NCI-H748 (cell line): ENCODE results near the gene PRRT3.
A peak's percentile ranks its signal among the peaks of the same experiment; 100 is the strongest.
"Not testable (repeated sequence)": the region's sequence is repeated elsewhere in the genome, so short reads cannot be mapped to it uniquely, and the experiment has no call there.

Source experiments
- DNase-seq: peaks from one replicate; lab custom pipeline; 2025; ENCODE audit not compliant: unreplicated experiment; lab: John Stamatoyannopoulos, UW

The PRRT3 gene

DNA sequence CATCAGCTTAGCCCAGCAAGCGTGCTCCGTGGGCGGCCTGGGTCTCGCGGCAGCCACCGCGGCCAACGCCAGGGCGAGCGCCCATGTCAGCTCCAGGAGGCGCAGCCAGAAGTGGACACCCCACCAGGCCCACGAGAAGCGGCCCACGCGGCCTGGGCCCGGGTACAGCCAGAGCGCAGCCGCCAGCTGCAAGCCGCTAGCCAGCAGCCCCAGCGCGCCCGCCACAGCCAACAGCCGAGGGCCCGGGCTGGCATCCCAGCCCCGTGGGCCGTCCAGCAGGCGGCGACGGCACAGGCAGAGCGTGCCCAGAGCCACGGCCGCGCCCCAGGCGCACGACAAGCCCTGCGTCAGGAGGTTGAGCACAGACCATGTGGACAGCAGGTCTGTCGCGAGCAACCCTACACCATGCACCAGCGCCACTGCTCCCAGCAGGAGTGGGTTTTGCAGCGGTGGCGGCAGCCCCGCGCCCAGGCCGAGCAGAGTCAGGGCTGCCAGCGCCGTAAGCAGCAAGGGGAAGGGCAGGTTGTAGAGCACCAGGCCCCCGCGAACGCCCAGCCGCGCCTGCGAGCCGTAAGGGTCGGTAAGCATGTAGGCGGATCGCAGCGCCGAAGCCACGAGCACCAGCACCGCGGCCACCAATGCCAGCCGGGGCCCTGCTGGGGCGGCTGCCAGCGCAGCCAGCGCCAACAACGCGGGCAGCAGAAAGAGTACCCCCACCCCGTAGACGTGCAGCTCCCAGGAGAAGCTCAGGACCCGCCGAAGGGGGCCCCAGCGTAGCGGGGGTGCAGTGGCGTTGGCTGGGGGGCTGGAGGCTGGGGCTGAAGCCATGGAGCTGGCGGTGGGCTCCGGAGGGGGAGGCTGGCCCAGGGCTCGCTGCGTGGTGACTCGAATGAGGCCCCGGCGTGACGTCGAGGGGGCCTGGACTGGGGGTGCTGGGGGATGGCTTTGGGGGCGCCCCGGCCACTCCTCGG, 4.9 kb downstream of the PRRT3 start:
- DNase-seq: peak; percentile 79

GRCh38 chr3:9946112-9947024, 5.8 kb downstream of the PRRT3 start:
- DNase-seq: peak; percentile 90

DNA sequence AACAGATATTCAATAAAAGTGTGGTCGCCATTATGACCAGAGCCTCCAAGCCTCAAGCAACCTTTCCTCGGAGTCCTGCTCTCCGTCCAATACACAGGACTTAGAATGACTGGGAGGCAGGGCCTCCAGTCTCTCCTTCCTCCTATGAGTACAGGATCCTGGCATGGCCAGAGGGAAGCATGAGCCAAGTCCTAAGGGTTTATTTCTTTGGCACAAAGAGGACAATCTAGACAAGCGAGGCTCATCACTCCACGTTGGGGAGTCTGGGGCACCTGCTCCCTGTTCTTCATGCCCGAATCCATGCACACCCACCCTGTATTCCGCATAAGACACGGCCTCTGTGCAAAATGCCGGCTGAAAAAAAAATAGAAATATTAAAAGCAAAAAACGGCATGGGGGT, 6.8 kb downstream of the PRRT3 start:
- no peak for DNase-seq

DNA sequence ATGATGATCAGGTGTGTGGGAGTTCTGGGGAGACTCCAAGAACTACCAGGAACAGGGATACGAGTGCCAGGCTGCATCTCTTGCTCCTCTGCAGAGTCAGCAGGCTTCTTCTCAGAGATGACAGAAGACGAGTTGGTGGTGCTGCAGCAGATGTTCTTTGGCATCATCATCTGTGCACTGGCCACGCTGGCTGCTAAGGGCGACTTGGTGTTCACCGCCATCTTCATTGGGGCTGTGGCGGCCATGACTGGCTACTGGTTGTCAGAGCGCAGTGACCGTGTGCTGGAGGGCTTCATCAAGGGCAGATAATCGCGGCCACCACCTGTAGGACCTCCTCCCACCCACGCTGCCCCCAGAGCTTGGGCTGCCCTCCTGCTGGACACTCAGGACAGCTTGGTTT, 7.9 kb downstream of the PRRT3 start:
- no peak for DNase-seq

DNA sequence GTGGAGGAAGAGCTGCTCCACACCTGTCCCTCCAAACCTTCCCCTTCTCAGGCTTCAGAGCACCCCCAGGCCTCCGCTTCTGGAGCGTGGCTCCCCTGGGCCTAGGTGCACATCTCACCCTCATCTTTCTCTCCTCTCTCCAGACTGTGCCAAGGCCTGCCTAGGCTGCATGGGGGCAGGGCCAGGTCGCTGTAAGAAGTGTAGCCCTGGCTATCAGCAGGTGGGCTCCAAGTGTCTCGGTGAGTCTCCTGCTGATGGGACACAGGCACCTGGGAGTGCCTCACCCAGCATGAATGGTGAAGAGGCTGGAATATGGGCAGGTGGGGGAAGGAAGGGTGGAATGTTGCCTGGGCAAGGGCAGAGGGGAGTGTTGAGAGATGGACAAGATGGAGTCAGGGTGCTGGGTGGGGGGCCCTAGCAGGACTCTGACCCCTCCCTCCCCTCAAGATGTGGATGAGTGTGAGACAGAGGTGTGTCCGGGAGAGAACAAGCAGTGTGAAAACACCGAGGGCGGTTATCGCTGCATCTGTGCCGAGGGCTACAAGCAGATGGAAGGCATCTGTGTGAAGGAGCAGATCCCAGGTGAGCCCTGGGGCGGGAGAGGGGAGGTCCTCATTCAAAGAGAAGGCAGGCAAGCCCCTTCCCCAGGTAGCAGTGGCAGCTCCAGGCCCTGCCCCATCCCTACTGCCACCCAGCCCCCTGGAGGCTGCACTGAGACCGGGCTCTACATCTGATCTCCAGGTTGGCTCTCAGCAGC, 9.1 kb downstream of the PRRT3 start:
- DNase-seq: no peak

- DNase-seq: no peak
Measured at GRCh38 chr3:9942164-9942563, 10.0 kb downstream of the PRRT3 start.

- DNase-seq: no peak
Measured at GRCh38 chr3:9940746-9941145, 11.5 kb downstream of the PRRT3 start.

DNA sequence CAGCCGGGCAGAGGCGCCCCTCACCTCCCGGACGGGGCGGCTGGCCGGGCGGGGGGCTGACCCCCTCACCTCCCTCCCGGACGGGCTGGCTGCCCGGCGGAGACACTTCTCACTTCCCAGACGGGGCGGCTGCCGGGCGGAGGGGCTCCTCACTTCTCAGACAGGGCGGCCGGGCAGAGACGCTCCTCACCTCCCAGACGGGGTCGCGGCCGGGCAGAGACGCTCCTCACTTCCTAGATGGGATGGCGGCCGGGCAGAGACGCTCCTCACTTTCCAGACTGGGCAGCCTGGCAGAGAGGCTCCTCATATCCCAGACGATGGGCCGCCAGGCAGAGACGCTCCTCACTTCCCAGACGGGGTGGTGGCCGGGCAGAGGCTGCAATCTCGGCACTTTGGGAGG, 12.3 kb downstream of the PRRT3 start:
- not testable (repeated sequence) for DNase-seq

GRCh38 chr3:9938966-9939365, 13.2 kb downstream of the PRRT3 start:
- no peak for DNase-seq

- DNase-seq: no peak
Measured at GRCh38 chr3:9937486-9938238, 14.5 kb downstream of the PRRT3 start.

GRCh38 chr3:9935966-9936510, 16.2 kb downstream of the PRRT3 start:
- no peak for DNase-seq

GRCh38 chr3:9934993-9935392, 17.2 kb downstream of the PRRT3 start:
- no peak for DNase-seq

DNA sequence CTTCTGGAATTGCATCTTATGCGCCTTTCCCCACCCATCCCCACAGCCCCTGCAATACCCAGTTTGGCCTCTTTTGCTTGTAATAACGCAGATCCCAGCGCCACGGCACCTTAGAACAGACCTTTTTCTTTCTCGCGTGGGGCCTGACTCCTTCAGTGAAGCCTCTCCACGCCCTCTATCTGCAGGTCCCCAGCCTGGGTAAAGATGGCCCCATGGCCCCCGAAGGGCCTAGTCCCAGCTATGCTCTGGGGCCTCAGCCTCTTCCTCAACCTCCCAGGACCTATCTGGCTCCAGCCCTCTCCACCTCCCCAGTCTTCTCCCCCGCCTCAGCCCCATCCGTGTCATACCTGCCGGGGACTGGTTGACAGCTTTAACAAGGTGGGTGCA, 18.0 kb downstream of the PRRT3 start:
- peak; percentile 43 for DNase-seq

- peak; percentile 94 for DNase-seq
Measured at GRCh38 chr3:9933561-9934234, 18.5 kb downstream of the PRRT3 start, which contains the start of gene CRELD1. Gene CRELD1 (plus strand): TSS chr3:9933834. CDS start chr3:9934439, 605 bp downstream.

DNA sequence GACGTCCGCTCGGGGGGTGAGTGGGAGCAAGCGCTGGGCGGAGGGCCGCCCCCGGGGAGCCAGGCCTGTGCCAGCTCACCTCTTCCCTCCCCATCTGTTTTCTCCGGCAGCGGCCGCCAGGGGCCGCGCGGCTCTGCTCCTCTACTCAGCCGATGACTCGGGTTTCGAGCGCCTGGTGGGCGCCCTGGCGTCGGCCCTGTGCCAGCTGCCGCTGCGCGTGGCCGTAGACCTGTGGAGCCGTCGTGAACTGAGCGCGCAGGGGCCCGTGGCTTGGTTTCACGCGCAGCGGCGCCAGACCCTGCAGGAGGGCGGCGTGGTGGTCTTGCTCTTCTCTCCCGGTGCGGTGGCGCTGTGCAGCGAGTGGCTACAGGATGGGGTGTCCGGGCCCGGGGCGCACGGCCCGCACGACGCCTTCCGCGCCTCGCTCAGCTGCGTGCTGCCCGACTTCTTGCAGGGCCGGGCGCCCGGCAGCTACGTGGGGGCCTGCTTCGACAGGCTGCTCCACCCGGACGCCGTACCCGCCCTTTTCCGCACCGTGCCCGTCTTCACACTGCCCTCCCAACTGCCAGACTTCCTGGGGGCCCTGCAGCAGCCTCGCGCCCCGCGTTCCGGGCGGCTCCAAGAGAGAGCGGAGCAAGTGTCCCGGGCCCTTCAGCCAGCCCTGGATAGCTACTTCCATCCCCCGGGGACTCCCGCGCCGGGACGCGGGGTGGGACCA, 19.2 kb downstream of the PRRT3 start:
- DNase-seq: peak; percentile 81

DNA sequence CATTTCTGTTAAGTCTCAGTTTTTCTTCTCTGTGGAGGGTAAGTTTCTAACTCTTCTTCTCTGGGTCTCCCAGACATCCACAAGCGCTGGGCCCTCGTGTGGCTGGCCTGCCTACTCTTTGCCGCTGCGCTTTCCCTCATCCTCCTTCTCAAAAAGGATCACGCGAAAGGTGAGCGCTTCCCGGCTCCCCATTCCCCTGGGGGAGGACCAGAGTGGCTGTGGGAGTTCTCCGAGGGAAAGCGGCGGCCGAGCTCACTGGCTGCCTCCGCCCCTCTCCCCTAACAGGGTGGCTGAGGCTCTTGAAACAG, 19.7 kb downstream of the PRRT3 start:
- no peak for DNase-seq

GRCh38 chr3:9930804-9931418, 21.3 kb downstream of the PRRT3 start:
- no peak for DNase-seq

DNA sequence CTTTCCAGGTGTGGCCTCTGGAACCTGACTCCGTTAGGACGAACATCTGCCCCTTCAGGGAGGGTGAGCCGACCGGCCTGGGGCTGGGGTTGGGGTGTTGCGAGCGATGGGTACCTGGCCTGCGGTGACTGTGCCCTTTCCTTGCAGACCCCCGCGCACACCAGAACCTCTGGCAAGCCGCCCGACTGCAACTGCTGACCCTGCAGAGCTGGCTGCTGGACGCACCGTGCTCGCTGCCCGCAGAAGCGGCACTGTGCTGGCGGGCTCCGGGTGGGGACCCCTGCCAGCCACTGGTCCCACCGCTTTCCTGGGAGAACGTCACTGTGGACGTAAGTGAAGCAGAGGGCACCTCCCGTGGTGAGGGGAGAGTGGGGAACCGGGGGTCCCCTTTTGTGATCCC, 24.1 kb downstream of the PRRT3 start:
- no peak for DNase-seq
